Esophagus squamous epithelium (tissue), 5 donors: ENCODE measurements around the gene COL24A1. TPM values are rescaled to one million over a fixed set of nuclear protein-coding genes. Genes with fewer than 3 reads are reported as not detected.

Source experiments
- DNase-seq: peaks from one replicate; lab custom pipeline; 2025; lab: John Stamatoyannopoulos, UW
- H3K27ac ChIP-seq, 4 donors: fragments of 200-600 bp; sonication (generic); one replicate each; pipeline ENCODE4 v1.5.1; 2016 to 2019; ENCODE audit warnings: mild to moderate bottlenecking in 1 of 4
- H3K27me3 ChIP-seq, 4 donors: fragments of 200-600 bp; sonication (generic); 1 replicate in 3 of 4; 2 replicates in 1 of 4; pipeline versions ENCODE4 v1.5.1 to v1.6.0; 2017 to 2021; ENCODE audit warnings: antibody characterized with exemption in 1 of 4
- H3K36me3 ChIP-seq, 3 donors: fragments of 200-600 bp; sonication (generic); one replicate each; pipeline ENCODE4 v1.5.1; 2016 to 2019
- H3K4me1 ChIP-seq, 3 donors: fragments of 200-600 bp; sonication (generic); one replicate each; pipeline ENCODE4 v1.5.1; 2017 to 2019
- H3K4me3 ChIP-seq, 4 donors: fragments of 200-600 bp; sonication (generic); 1 replicate in 3 of 4; 2 replicates in 1 of 4; pipeline ENCODE4 v1.5.1; 2016 to 2019; ENCODE audit warnings: mild to moderate bottlenecking in 2 of 4, moderate library complexity in 1 of 4
- H3K9me3 ChIP-seq, 3 donors: fragments of 200-600 bp; sonication (generic); one replicate each; pipeline ENCODE4 v1.5.1; 2016 to 2019
- POLR2A ChIP-seq, 4 donors: fragments of 450-650 bp; IDR thresholded peaks; one replicate each; pipeline ENCODE4 v1.6.1; 2017; ENCODE audit warnings: antibody characterized with exemption in 4 of 4, mild to moderate bottlenecking in 4 of 4, moderate library complexity in 3 of 4
- WGBS, 2 donors: methylation state at CpG; one replicate each; pipeline ENCODE4 v1.1.5; 2018; 5-methylcytosine and 5-hydroxymethylcytosine counted together
- intact Hi-C: fragments of 100-400 bp; cut with DNase I; formaldehyde crosslinking; loops from one replicate; pipeline ENCODE4 v1.15.0; 2022
- total RNA-seq, 4 donors: library from RNA; depleted of rRNA; stranded (reverse); fragments of >200 nt; gene quantifications; one replicate each; pipeline ENCODE4 v1.1.0, GENCODE V29; 2016
- TF ChIP-seq, protein P1 (sequence below), 6 experiments: fragments of 450-650 bp in 4 of 6; fragments of 200-600 bp in 2 of 6; sonication (generic) in 2 of 6; IDR thresholded peaks; one replicate each; pipeline ENCODE4 v1.5.1; 2016 to 2019; ENCODE audit warnings: antibody characterized with exemption in 6 of 6, mild to moderate bottlenecking in 4 of 6, moderate library complexity in 4 of 6
- donor health status: DM: yes; HTN: yes; CAD: no.

The COL24A1 gene
- total RNA-seq, 4 donors from 2014 or later: 0.15 to 0.38 TPM; not detected in 2

DNA sequence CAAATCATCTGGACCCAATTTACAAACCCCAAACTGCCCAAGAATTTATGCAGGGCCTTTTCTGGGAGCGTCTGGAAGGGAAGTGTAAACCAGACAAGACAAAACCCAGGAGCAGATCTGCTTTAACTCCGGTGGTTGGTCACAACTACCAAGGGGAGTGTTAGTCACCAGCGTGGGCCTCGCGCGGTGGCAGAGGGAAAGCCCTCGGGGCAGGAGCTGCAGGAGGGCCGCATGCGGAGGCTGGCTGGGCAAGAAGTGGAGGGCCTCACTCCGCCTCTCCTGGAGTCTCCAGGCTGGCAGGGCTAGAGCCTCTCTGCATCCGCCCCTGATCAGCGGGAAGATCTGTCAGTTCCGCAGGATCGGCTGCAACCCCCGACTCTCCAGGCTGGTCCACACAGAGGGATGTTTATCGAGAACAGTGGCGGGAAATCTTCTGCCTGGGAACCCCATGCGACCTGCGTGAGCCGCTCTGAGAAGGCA is 2.0 kb downstream of the COL24A1 start:
- no peaks in the 10 kb centered on the region for H3K36me3 ChIP-seq
- peaks cover 0 to 29% (median 2%) of the 10 kb centered on the region in 4 donors for H3K27me3 ChIP-seq
- TF ChIP-seq, protein P1, sequence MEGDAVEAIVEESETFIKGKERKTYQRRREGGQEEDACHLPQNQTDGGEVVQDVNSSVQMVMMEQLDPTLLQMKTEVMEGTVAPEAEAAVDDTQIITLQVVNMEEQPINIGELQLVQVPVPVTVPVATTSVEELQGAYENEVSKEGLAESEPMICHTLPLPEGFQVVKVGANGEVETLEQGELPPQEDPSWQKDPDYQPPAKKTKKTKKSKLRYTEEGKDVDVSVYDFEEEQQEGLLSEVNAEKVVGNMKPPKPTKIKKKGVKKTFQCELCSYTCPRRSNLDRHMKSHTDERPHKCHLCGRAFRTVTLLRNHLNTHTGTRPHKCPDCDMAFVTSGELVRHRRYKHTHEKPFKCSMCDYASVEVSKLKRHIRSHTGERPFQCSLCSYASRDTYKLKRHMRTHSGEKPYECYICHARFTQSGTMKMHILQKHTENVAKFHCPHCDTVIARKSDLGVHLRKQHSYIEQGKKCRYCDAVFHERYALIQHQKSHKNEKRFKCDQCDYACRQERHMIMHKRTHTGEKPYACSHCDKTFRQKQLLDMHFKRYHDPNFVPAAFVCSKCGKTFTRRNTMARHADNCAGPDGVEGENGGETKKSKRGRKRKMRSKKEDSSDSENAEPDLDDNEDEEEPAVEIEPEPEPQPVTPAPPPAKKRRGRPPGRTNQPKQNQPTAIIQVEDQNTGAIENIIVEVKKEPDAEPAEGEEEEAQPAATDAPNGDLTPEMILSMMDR (IDR thresholded peaks at IDR 0.05): no peak
- no peak for TF ChIP-seq POLR2A (IDR thresholded peaks at IDR 0.05)
- peak overlapping the region in 3 of 4 donors; percentile 39 to 56 (median 47) for H3K4me3 ChIP-seq
- intact Hi-C loops: no loop called here
- no peak for DNase-seq
- 60 to 73% methylated on average over 3 to 10 of the region's 20 CpGs for WGBS, 2 donors
- no peak overlapping the region for H3K27ac ChIP-seq
- peaks cover 11 to 33% (median 17%) of the 10 kb centered on the region in 3 donors for H3K4me1 ChIP-seq
- no peaks in the 10 kb centered on the region for H3K9me3 ChIP-seq

DNA sequence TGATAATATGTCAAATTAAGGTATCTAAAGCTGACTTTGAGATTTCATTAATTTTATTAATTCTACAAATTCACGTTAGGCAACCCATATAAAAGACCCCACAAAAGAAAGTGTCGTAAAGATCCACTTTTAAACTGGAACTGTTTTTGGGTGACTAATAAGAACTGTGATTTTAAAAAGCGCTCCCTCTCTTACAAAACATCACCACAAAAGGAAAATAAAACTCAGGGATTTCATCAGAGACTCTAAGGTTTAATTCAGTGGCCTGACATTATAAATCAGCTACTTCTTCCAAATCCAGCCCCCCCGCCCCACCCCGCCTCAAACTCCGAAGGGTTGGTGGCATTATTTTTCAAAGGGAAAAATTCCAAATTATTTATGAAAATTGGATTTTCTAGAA is 2.7 kb downstream of the COL24A1 start:
- Histone ChIP-seq H3K27me3 (peaks cover 0 to 29% (median 2%) of the 10 kb centered on the region in 4 donors), H3K36me3 (no peaks in the 10 kb centered on the region), H3K4me3 (no peak overlapping the region), H3K4me1 (peaks cover 11 to 40% (median 17%) of the 10 kb centered on the region in 3 donors), H3K27ac (no peak overlapping the region), H3K9me3 (no peaks in the 10 kb centered on the region)
- no peak for TF ChIP-seq POLR2A (IDR thresholded peaks at IDR 0.05)
- TF ChIP-seq, protein P1 (IDR thresholded peaks at IDR 0.05): no peak
- intact Hi-C loops: no loop called here
- no peak for DNase-seq
- 83 to 88% methylated on average over 6 of the region's 6 CpGs for WGBS, 2 donors

DNA sequence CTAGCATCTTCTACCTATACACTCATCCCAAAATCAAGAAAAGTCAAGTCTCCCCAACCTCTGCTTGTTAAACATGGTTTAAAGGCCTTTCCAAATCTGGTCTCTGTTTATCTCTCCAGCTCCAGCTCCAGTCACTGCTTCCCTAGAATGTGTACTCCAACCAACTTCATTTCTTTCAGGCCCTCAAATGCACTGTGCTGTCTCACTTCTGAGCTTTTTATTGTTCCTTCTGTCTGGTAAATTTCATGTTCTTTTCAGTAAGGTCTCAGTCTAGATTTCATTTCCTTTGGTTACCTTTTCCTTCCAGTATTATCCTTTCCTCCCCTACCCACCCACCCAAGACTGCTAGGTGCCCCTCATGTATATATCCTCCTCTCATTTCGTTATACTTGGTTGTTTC is 3.7 kb downstream of the COL24A1 start:
- WGBS, 2 donors: 67 to 88% methylated on average over 1 of the region's 1 CpG
- intact Hi-C loops: no loop called here
- Histone ChIP-seq H3K9me3 (no peaks in the 10 kb centered on the region), H3K27me3 (peaks cover 0 to 29% (median 2%) of the 10 kb centered on the region in 4 donors), H3K4me1 (peaks cover 11 to 40% (median 17%) of the 10 kb centered on the region in 3 donors), H3K36me3 (no peaks in the 10 kb centered on the region), H3K4me3 (no peak overlapping the region), H3K27ac (no peak overlapping the region)
- DNase-seq: no peak
- TF ChIP-seq POLR2A (IDR thresholded peaks at IDR 0.05): no peak
- TF ChIP-seq, protein P1 (IDR thresholded peaks at IDR 0.05): no peak

DNA sequence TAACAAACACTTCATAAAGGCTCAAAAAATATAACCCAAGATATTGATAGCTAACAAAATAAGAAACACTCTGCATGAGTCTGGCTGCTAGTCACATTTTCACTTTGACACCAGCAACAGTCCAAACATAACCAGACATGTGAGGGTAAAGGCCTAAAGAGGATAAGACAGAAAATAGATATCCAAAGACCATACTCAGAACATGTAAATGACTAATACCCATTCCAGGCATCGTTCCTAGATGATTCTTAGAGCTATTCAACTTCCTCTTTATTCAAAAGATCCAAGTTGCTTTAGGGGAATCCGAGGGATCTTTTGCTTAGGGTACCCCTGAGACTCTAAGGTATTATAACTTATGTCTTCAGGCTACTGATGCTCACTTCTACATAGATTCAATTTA is 5.1 kb downstream of the COL24A1 start:
- H3K36me3 ChIP-seq: no peaks in the 10 kb centered on the region
- H3K27ac ChIP-seq: no peak overlapping the region
- TF ChIP-seq POLR2A (IDR thresholded peaks at IDR 0.05): no peak
- TF ChIP-seq, protein P1 (IDR thresholded peaks at IDR 0.05): no peak
- H3K27me3 ChIP-seq: peaks cover 0 to 20% (median 2%) of the 10 kb centered on the region in 4 donors
- H3K4me3 ChIP-seq: no peak overlapping the region
- H3K4me1 ChIP-seq: peaks cover 11 to 32% (median 12%) of the 10 kb centered on the region in 3 donors
- 40 to 41% methylated on average over 2 of the region's 2 CpGs for WGBS, 2 donors
- DNase-seq: no peak
- intact Hi-C loops: no loop called here
- no peaks in the 10 kb centered on the region for H3K9me3 ChIP-seq

DNA sequence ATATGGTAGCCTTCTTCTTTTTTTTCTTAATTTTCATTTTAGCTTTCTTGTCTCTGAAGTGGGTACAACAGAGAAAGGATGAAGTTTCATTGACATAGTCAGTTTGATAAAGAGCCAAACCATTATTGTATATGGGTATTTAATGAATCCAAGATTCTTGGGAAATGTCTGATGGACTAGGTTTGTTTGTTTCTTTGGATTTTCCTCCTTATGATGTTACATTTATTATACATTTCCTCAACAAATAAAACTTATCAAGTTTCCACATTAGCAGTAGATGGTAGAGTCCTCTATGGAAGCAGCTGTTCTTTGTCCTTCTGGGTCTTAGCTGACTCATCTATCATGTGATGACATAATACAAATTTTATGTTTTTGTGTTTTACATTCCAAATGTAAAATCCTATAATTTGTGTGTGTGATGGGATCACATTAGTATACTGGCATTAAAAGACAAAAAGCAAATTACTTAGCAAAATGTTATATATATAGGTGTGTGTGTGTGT is 6.0 kb downstream of the COL24A1 start:
- no peak for DNase-seq
- H3K4me1 ChIP-seq: peaks cover 9 to 23% (median 9%) of the 10 kb centered on the region in 3 donors
- H3K27ac ChIP-seq: no peak overlapping the region
- TF ChIP-seq, protein P1 (IDR thresholded peaks at IDR 0.05): no peak
- TF ChIP-seq POLR2A (IDR thresholded peaks at IDR 0.05): no peak
- intact Hi-C loops: no loop called here
- peaks cover 0 to 11% (median 2%) of the 10 kb centered on the region in 4 donors for H3K27me3 ChIP-seq
- no peak overlapping the region for H3K4me3 ChIP-seq
- H3K9me3 ChIP-seq: no peaks in the 10 kb centered on the region
- no peaks in the 10 kb centered on the region for H3K36me3 ChIP-seq
